Activated naive CD8-positive, alpha-beta T cell treated with anti-CD3 and anti-CD28 coated beads, Interleukin-2, amount 50 U/mL, for 24 hours (primary cell): ENCODE data around the gene NUDT5.
"Not testable (repeated sequence)": the region's sequence is repeated elsewhere in the genome, so short reads cannot be mapped to it uniquely, and the experiment has no call there.

Experiments used
- ATAC-seq: fragments of 150-1000 bp; cut with Tn5 transposase; one replicate; pipeline ENCODE4 v1.10.0; 2021
- DNase-seq: peaks from one replicate; pipeline ENCODE4 v3.0.0; 2021
- H3K27ac Mint-ChIP-seq: one replicate; pipeline ENCODE4 v1.8.0; 2021; ENCODE audit warnings: mild to moderate bottlenecking, mixed read lengths
- H3K27me3 Mint-ChIP-seq: one replicate; pipeline ENCODE4 v1.8.0; 2021; ENCODE audit warnings: mixed read lengths
- H3K36me3 Mint-ChIP-seq: one replicate; pipeline ENCODE4 v1.8.0; 2021; ENCODE audit warnings: low read depth, mixed read lengths
- H3K4me1 Mint-ChIP-seq: one replicate; pipeline ENCODE4 v1.8.0; 2021; ENCODE audit warnings: mixed read lengths
- H3K4me3 Mint-ChIP-seq: one replicate; pipeline ENCODE4 v1.8.0; 2021; ENCODE audit warnings: mild to moderate bottlenecking, moderate library complexity, mixed read lengths
- H3K9me3 Mint-ChIP-seq: one replicate; pipeline ENCODE4 v1.8.0; 2021; ENCODE audit warnings: mixed read lengths

NUDT5 gene

GRCh38 chr10:12195603-12196506 lies at the start of gene NUDT5, which contains the start of gene CDC123:
NUDT5 (minus strand) TSS chr10:12195891; CDS start chr10:12186291, 9,600 bp downstream.
CDC123 (plus strand) TSS chr10:12196188; CDS start chr10:12196246, 58 bp downstream.
- peak; percentile 87 for DNase-seq
- peak; percentile 96 for ATAC-seq
- Mint-ChIP-seq H3K27ac (peak within 1 kb of the TSS; percentile 98), H3K9me3 (no peaks in the 10 kb centered on the region), H3K4me3 (peak within 1 kb of the TSS; percentile 98), H3K4me1 (peaks cover 64% of the 10 kb centered on the region), H3K27me3 (no peaks in the 10 kb centered on the region), H3K36me3 (peaks cover 53% of the 10 kb centered on the region)

- H3K36me3 Mint-ChIP-seq: peaks cover 60% of the 10 kb centered on the region
- ATAC-seq (no peak), DNase-seq (no peak)
- peaks cover 42% of the 10 kb centered on the region for H3K4me1 Mint-ChIP-seq
- H3K27me3 Mint-ChIP-seq: no peaks in the 10 kb centered on the region
- H3K9me3 Mint-ChIP-seq: no peaks in the 10 kb centered on the region
- no peak overlapping the region for H3K4me3 Mint-ChIP-seq
- peak overlapping the region; percentile 86 for H3K27ac Mint-ChIP-seq
These were observed 48.4 kb upstream of the NUDT5 start for GRCh38 chr10:12243864-12244620.

- DNase-seq (peak; percentile 72), ATAC-seq (peak; percentile 93)
- Mint-ChIP-seq H3K27me3 (no peaks in the 10 kb centered on the region), H3K4me1 (peaks cover 42% of the 10 kb centered on the region), H3K4me3 (peak overlapping the region; percentile 66), H3K27ac (peak overlapping the region; percentile 86), H3K9me3 (no peaks in the 10 kb centered on the region), H3K36me3 (peaks cover 66% of the 10 kb centered on the region)
These were observed 46.3 kb upstream of the NUDT5 start for GRCh38 chr10:12241810-12242529.

GRCh38 chr10:12238821-12239220 lies 43.1 kb upstream of the NUDT5 start:
- peaks cover 34% of the 10 kb centered on the region for H3K4me1 Mint-ChIP-seq
- no peaks in the 10 kb centered on the region for H3K27me3 Mint-ChIP-seq
- no peak for DNase-seq
- no peak overlapping the region for H3K4me3 Mint-ChIP-seq
- no peak for ATAC-seq
- peaks cover 64% of the 10 kb centered on the region for H3K36me3 Mint-ChIP-seq
- H3K9me3 Mint-ChIP-seq: no peaks in the 10 kb centered on the region
- no peak overlapping the region for H3K27ac Mint-ChIP-seq

GRCh38 chr10:12237265-12238220 lies 41.9 kb upstream of the NUDT5 start:
- no peaks in the 10 kb centered on the region for H3K9me3 Mint-ChIP-seq
- no peak overlapping the region for H3K27ac Mint-ChIP-seq
- no peaks in the 10 kb centered on the region for H3K27me3 Mint-ChIP-seq
- peaks cover 26% of the 10 kb centered on the region for H3K4me1 Mint-ChIP-seq
- H3K4me3 Mint-ChIP-seq: no peak overlapping the region
- DNase-seq: no peak
- no peak for ATAC-seq
- H3K36me3 Mint-ChIP-seq: peaks cover 58% of the 10 kb centered on the region

- no peak for ATAC-seq
- H3K27me3 Mint-ChIP-seq: no peaks in the 10 kb centered on the region
- no peak overlapping the region for H3K27ac Mint-ChIP-seq
- H3K36me3 Mint-ChIP-seq: peaks cover 54% of the 10 kb centered on the region
- no peak for DNase-seq
- H3K4me3 Mint-ChIP-seq: no peak overlapping the region
- H3K4me1 Mint-ChIP-seq: peaks cover 8% of the 10 kb centered on the region
- no peaks in the 10 kb centered on the region for H3K9me3 Mint-ChIP-seq
These were observed 40.1 kb upstream of the NUDT5 start for GRCh38 chr10:12235796-12236195.

GRCh38 chr10:12235116-12235694 lies 39.5 kb upstream of the NUDT5 start:
- DNase-seq (no peak), ATAC-seq (no peak)
- H3K9me3 Mint-ChIP-seq: no peaks in the 10 kb centered on the region
- H3K27ac Mint-ChIP-seq: no peak overlapping the region
- no peaks in the 10 kb centered on the region for H3K27me3 Mint-ChIP-seq
- H3K36me3 Mint-ChIP-seq: peaks cover 54% of the 10 kb centered on the region
- no peak overlapping the region for H3K4me3 Mint-ChIP-seq
- H3K4me1 Mint-ChIP-seq: peaks cover 3% of the 10 kb centered on the region

- not testable (repeated sequence) for H3K27ac Mint-ChIP-seq, H3K27me3 Mint-ChIP-seq, DNase-seq, H3K9me3 Mint-ChIP-seq, H3K4me3 Mint-ChIP-seq, H3K4me1 Mint-ChIP-seq, ATAC-seq
- peaks cover 55% of the 10 kb centered on the region for H3K36me3 Mint-ChIP-seq
These were observed 39.0 kb upstream of the NUDT5 start for GRCh38 chr10:12234687-12235086.

GRCh38 chr10:12228851-12229250 lies 33.2 kb upstream of the NUDT5 start:
- Mint-ChIP-seq H3K4me3 (no peak overlapping the region), H3K4me1 (no peaks in the 10 kb centered on the region), H3K36me3 (peaks cover 51% of the 10 kb centered on the region), H3K9me3 (no peaks in the 10 kb centered on the region), H3K27ac (no peak overlapping the region), H3K27me3 (no peaks in the 10 kb centered on the region)
- DNase-seq (no peak), ATAC-seq (no peak)

GRCh38 chr10:12226438-12226837 lies 30.7 kb upstream of the NUDT5 start:
- not testable (repeated sequence) for H3K27ac Mint-ChIP-seq, DNase-seq, H3K4me3 Mint-ChIP-seq, H3K27me3 Mint-ChIP-seq, ATAC-seq, H3K4me1 Mint-ChIP-seq, H3K9me3 Mint-ChIP-seq
- H3K36me3 Mint-ChIP-seq: peaks cover 53% of the 10 kb centered on the region

- Mint-ChIP-seq H3K27me3 (no peaks in the 10 kb centered on the region), H3K27ac (no peak overlapping the region), H3K4me3 (no peak overlapping the region), H3K4me1 (peaks cover 2% of the 10 kb centered on the region), H3K36me3 (peaks cover 54% of the 10 kb centered on the region), H3K9me3 (no peaks in the 10 kb centered on the region)
- ATAC-seq (no peak), DNase-seq (no peak)
These were observed 29.8 kb upstream of the NUDT5 start for GRCh38 chr10:12225444-12225843.

- Mint-ChIP-seq H3K36me3 (peaks cover 59% of the 10 kb centered on the region), H3K27me3 (no peaks in the 10 kb centered on the region), H3K4me3 (no peak overlapping the region), H3K4me1 (peaks cover 2% of the 10 kb centered on the region), H3K9me3 (no peaks in the 10 kb centered on the region), H3K27ac (no peak overlapping the region)
- ATAC-seq (no peak), DNase-seq (no peak)
These were observed 25.9 kb upstream of the NUDT5 start for GRCh38 chr10:12221323-12222298.
